Karpas-422 (cell line): ENCODE measurements around the gene LAMA5. TPM values are rescaled to one million over a fixed set of nuclear protein-coding genes. Genes with fewer than 3 reads are reported as not detected.

Source experiments
- DNase-seq: peaks from one replicate; pipeline ENCODE4 v3.0.0-alpha.2; 2015
- H2AFZ ChIP-seq: fragments of 200-600 bp; sonication (generic); 2 replicates; pipeline ENCODE4 v1.6.1; 2014; ENCODE audit warnings: antibody characterized with exemption, low read length, mixed read lengths
- H3K27ac ChIP-seq: fragments of 200-600 bp; sonication (generic); 2 replicates; pipeline ENCODE4 v1.5.1; 2014; ENCODE audit warnings: mild to moderate bottlenecking, low read length, moderate library complexity
- H3K27me3 ChIP-seq: fragments of 200-600 bp; sonication (generic); 2 replicates; pipeline ENCODE4 v1.6.1; 2014; ENCODE audit warnings: low read length, mixed read lengths
- H3K36me3 ChIP-seq: fragments of 200-600 bp; sonication (generic); 2 replicates; pipeline ENCODE4 v1.6.1; 2014; ENCODE audit warnings: low read length, mixed read lengths; ENCODE audit not compliant: insufficient read depth
- H3K4me1 ChIP-seq: fragments of 200-600 bp; sonication (generic); 2 replicates; pipeline ENCODE4 v1.6.1; 2014; ENCODE audit warnings: mild to moderate bottlenecking, low read length, mixed read lengths
- H3K4me2 ChIP-seq: fragments of 200-600 bp; sonication (generic); 2 replicates; pipeline ENCODE4 v1.6.1; 2014; ENCODE audit warnings: low read length, low read depth, mild to moderate bottlenecking; ENCODE audit not compliant: poor library complexity, severe bottlenecking
- H3K4me3 ChIP-seq: fragments of 200-600 bp; sonication (generic); 2 replicates; pipeline ENCODE4 v1.5.1; 2014; ENCODE audit warnings: mild to moderate bottlenecking, antibody characterized with exemption, low read length, mixed read lengths
- H3K79me2 ChIP-seq: fragments of 200-600 bp; sonication (generic); 2 replicates; pipeline ENCODE4 v1.6.1; 2014; ENCODE audit warnings: mild to moderate bottlenecking, low read length, mixed read lengths
- H3K9ac ChIP-seq: fragments of 200-600 bp; sonication (generic); 2 replicates; pipeline ENCODE4 v1.6.0; 2014; ENCODE audit warnings: low read length
- H3K9me2 ChIP-seq: fragments of 200-600 bp; sonication (generic), shearing (Covaris generic); replicated peaks from 2 replicates; pipeline ENCODE4 v1.6.0; 2014; ENCODE audit warnings: mild to moderate bottlenecking, low read length, moderate library complexity; ENCODE audit not compliant: insufficient read depth
- H3K9me3 ChIP-seq: fragments of 300-700, 200-600 bp; sonication (generic); 2 replicates; pipeline ENCODE4 v1.6.1; 2014; ENCODE audit warnings: low read length, mixed read lengths
- H4K20me1 ChIP-seq: fragments of 200-600 bp; sonication (generic); 2 replicates; pipeline ENCODE4 v1.6.1; 2014; ENCODE audit warnings: mild to moderate bottlenecking, antibody characterized with exemption, low read length, low read depth; ENCODE audit not compliant: insufficient read depth
- total RNA-seq: library from RNA; depleted of rRNA; stranded (reverse); fragments of >200 nt; shearing (Covaris generic); gene quantifications from 2 replicates; pipeline ENCODE4 v1.2.3, GENCODE V29; 2014; ENCODE audit warnings: low replicate concordance

The LAMA5 gene
- total RNA-seq, 1 experiment from 2014 or later: 17.5 TPM

- no peak overlapping the region for H3K9ac ChIP-seq
- H3K36me3 ChIP-seq: no peaks in the 10 kb centered on the region
- no peak overlapping the region for H3K4me2 ChIP-seq
- H4K20me1 ChIP-seq: no peaks in the 10 kb centered on the region
- no peaks in the 10 kb centered on the region for H3K9me2 ChIP-seq
- no peaks in the 10 kb centered on the region for H3K27me3 ChIP-seq
- DNase-seq: no peak
- peaks cover 7% of the 10 kb centered on the region; the same call in 1 of the 2 replicates for H3K79me2 ChIP-seq
- no peaks in the 10 kb centered on the region for H3K4me1 ChIP-seq
- no peak overlapping the region for H3K4me3 ChIP-seq
- H2AFZ ChIP-seq: no peak overlapping the region
- H3K27ac ChIP-seq: no peak overlapping the region
- no peaks in the 10 kb centered on the region for H3K9me3 ChIP-seq
Observed at GRCh38 chr20:62400021-62400420, 32.9 kb upstream of the LAMA5 start.

- H3K36me3 ChIP-seq: no peaks in the 10 kb centered on the region
- H3K4me3 ChIP-seq: no peak overlapping the region
- no peak overlapping the region for H3K27ac ChIP-seq
- no peak for DNase-seq
- H3K27me3 ChIP-seq: no peaks in the 10 kb centered on the region
- H2AFZ ChIP-seq: no peak overlapping the region
- no peaks in the 10 kb centered on the region for H4K20me1 ChIP-seq
- H3K79me2 ChIP-seq: no peaks in the 10 kb centered on the region
- no peaks in the 10 kb centered on the region for H3K9me3 ChIP-seq
- no peaks in the 10 kb centered on the region for H3K4me1 ChIP-seq
- H3K9ac ChIP-seq: no peak overlapping the region
- no peak overlapping the region for H3K4me2 ChIP-seq
- H3K9me2 ChIP-seq: no peaks in the 10 kb centered on the region
Observed at GRCh38 chr20:62398120-62398821, 31.2 kb upstream of the LAMA5 start.

- H3K4me1 ChIP-seq: no peaks in the 10 kb centered on the region
- no peaks in the 10 kb centered on the region for H4K20me1 ChIP-seq
- H2AFZ ChIP-seq: no peak overlapping the region
- no peaks in the 10 kb centered on the region for H3K27me3 ChIP-seq
- DNase-seq: no peak
- no peaks in the 10 kb centered on the region for H3K79me2 ChIP-seq
- H3K9me3 ChIP-seq: no peaks in the 10 kb centered on the region
- no peak overlapping the region for H3K4me3 ChIP-seq
- H3K9ac ChIP-seq: no peak overlapping the region
- H3K9me2 ChIP-seq: no peaks in the 10 kb centered on the region
- H3K36me3 ChIP-seq: no peaks in the 10 kb centered on the region
- no peak overlapping the region for H3K27ac ChIP-seq
- H3K4me2 ChIP-seq: no peak overlapping the region
Observed at GRCh38 chr20:62396367-62397239, 29.5 kb upstream of the LAMA5 start.

- no peak overlapping the region for H3K9ac ChIP-seq
- H3K4me2 ChIP-seq: no peak overlapping the region
Observed at GRCh38 chr20:62395311-62396242, 28.5 kb upstream of the LAMA5 start.

GRCh38 chr20:62394248-62395245 lies 27.4 kb upstream of the LAMA5 start:
- H3K9me3 ChIP-seq: no peaks in the 10 kb centered on the region
- H3K9me2 ChIP-seq: no peaks in the 10 kb centered on the region
- peaks cover 4% of the 10 kb centered on the region; the same call in 1 of the 2 replicates for H3K36me3 ChIP-seq
- H2AFZ ChIP-seq: no peak overlapping the region
- no peaks in the 10 kb centered on the region; the same call in 1 of the 2 replicates for H4K20me1 ChIP-seq
- H3K27me3 ChIP-seq: no peaks in the 10 kb centered on the region
- no peak for DNase-seq
- H3K4me1 ChIP-seq: no peaks in the 10 kb centered on the region
- no peak overlapping the region for H3K27ac ChIP-seq
- no peak overlapping the region for H3K9ac ChIP-seq
- H3K4me3 ChIP-seq: no peak overlapping the region
- no peak overlapping the region for H3K4me2 ChIP-seq
- no peaks in the 10 kb centered on the region for H3K79me2 ChIP-seq

More at GRCh38 chr20:62395311-62396242, 28.5 kb upstream of the LAMA5 start:
- no peaks in the 10 kb centered on the region for H3K4me1 ChIP-seq
- no peaks in the 10 kb centered on the region for H3K9me3 ChIP-seq
- H3K36me3 ChIP-seq: no peaks in the 10 kb centered on the region
- H4K20me1 ChIP-seq: no peaks in the 10 kb centered on the region
- H3K4me3 ChIP-seq: no peak overlapping the region
- no peak overlapping the region for H3K27ac ChIP-seq
- H3K27me3 ChIP-seq: no peaks in the 10 kb centered on the region
- DNase-seq: no peak
- no peak overlapping the region for H2AFZ ChIP-seq
- no peaks in the 10 kb centered on the region for H3K79me2 ChIP-seq
- no peaks in the 10 kb centered on the region for H3K9me2 ChIP-seq

GRCh38 chr20:62393830-62394229 lies 26.7 kb upstream of the LAMA5 start:
- peaks cover 11% of the 10 kb centered on the region; the same call in 1 of the 2 replicates for H3K36me3 ChIP-seq
- no peaks in the 10 kb centered on the region for H3K9me2 ChIP-seq
- no peak overlapping the region for H3K4me3 ChIP-seq
- H3K27me3 ChIP-seq: no peaks in the 10 kb centered on the region
- peaks cover 2% of the 10 kb centered on the region; the same call in 1 of the 2 replicates for H3K4me1 ChIP-seq
- peaks cover 4% of the 10 kb centered on the region; the same call in 1 of the 2 replicates for H4K20me1 ChIP-seq
- no peak overlapping the region for H3K27ac ChIP-seq
- H2AFZ ChIP-seq: no peak overlapping the region
- DNase-seq: no peak
- H3K4me2 ChIP-seq: no peak overlapping the region
- H3K79me2 ChIP-seq: peaks cover 2% of the 10 kb centered on the region
- no peak overlapping the region for H3K9ac ChIP-seq
- no peaks in the 10 kb centered on the region for H3K9me3 ChIP-seq

- Histone ChIP-seq H3K27me3 (no peaks in the 10 kb centered on the region), H3K79me2 (peaks cover 7% of the 10 kb centered on the region), H3K4me1 (peaks cover 7% of the 10 kb centered on the region), H3K4me3 (no peak overlapping the region), H3K36me3 (peaks cover 16% of the 10 kb centered on the region), H3K9me2 (no peaks in the 10 kb centered on the region), H2AFZ (no peak overlapping the region), H3K27ac (no peak overlapping the region), H3K9ac (no peak overlapping the region), H3K9me3 (no peaks in the 10 kb centered on the region), H3K4me2 (no peak overlapping the region), H4K20me1 (peaks cover 8% of the 10 kb centered on the region)
- no peak for DNase-seq
Observed at GRCh38 chr20:62393335-62393665, 26.2 kb upstream of the LAMA5 start.
